Dermis microvascular lymphatic vessel endothelial cell (primary cell): Measurements from ENCODE around the gene BCKDHB. TPM values are rescaled to one million over a fixed set of nuclear protein-coding genes. Genes with fewer than 3 reads are reported as not detected.
"Not testable (repeated sequence)": the region's sequence is repeated elsewhere in the genome, so short reads cannot be mapped to it uniquely, and the experiment has no call there.

ENCODE experiments used
- DNase-seq, 2 donors: peaks; one replicate each; pipeline versions ENCODE4 v3.0.0 to v3.0.0-alpha.2; 2010; ENCODE audit warnings: low read depth in 2 of 2
- total RNA-seq: library from RNA; depleted of rRNA; stranded (reverse); fragments of >200 nt; gene quantifications from 2 replicates; pipeline ENCODE4 v1.2.1, GENCODE V29; 2014

The BCKDHB gene
- total RNA-seq, 1 donor from 2014 or later: 7.7 TPM

DNA sequence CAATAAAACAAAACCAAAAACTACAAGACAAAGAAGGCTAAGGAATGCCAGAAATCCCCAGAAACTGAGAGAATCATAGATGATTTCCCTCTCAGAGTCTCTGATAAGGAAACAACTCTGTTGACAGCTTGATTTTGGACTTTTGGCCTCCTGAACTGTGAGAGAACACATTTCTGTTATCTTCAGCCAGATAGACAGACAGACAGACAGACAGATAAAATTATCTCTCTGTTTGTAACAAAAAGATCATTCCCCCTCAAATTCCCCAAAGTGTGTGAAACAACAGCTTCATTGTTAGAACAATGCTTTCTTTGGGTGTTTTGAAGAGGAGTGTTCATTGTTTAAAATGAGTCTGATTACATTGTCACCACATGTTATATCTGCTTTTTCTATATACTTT, 148.2 kb downstream of the BCKDHB start:
- peak in 1 of 2 donors; percentile 31 for DNase-seq

DNA sequence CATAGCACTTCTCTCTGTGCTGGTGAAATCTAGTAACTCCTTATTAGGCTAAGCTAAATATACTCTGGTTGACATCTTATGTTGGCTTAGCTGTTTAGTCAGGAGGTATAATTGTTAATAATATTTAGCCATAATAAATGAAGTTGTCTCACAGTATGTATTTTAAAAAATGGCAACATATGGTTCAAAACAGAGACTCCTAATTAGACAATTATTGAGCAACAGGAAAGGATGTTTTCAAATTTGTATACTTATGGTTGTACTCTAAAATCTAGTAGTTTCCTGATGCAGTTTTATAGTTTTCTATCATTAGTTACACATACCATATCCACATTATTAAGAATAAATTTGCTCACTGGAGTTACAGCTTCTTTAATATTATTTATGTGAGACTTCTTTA, 150.2 kb downstream of the BCKDHB start:
- DNase-seq: no peak

DNA sequence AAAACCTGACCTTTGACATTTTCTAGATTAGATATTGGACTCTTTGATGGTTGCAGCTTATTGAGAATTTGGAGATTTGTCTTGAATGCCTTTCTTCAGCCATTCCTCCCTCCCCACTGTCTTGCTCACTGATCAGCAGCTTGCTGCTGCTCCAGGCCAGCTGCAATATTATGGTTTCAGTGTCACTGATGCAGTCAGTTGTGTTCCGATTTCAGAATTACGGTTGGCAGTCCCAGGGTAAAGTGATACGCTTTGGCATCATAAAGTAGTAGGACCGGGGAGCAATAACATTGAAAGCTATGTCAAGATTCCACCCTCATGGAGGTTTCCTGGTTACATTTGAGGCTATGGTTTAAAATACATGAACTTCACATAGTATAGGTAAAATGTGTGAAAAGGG, 152.6 kb downstream of the BCKDHB start:
- no peak for DNase-seq

DNA sequence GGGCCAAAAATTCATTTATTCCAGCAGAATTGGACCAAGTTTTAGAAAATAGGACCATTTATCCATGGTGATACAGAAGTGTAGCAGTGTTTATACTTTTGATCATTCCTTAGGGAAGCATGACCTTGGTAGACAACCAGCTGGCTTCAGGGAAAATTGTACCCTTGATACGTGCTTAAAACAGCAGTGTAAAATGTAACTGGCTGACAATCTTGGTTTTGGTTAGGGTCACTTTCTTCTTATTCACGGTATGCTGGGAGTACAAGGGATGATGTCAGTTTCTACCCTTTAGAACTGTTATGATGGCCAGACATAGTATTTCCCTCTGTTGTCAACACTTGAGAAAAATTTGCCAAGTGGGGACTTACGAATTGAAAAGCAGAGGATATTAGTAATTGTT, 157.1 kb downstream of the BCKDHB start:
- no peak for DNase-seq

DNA sequence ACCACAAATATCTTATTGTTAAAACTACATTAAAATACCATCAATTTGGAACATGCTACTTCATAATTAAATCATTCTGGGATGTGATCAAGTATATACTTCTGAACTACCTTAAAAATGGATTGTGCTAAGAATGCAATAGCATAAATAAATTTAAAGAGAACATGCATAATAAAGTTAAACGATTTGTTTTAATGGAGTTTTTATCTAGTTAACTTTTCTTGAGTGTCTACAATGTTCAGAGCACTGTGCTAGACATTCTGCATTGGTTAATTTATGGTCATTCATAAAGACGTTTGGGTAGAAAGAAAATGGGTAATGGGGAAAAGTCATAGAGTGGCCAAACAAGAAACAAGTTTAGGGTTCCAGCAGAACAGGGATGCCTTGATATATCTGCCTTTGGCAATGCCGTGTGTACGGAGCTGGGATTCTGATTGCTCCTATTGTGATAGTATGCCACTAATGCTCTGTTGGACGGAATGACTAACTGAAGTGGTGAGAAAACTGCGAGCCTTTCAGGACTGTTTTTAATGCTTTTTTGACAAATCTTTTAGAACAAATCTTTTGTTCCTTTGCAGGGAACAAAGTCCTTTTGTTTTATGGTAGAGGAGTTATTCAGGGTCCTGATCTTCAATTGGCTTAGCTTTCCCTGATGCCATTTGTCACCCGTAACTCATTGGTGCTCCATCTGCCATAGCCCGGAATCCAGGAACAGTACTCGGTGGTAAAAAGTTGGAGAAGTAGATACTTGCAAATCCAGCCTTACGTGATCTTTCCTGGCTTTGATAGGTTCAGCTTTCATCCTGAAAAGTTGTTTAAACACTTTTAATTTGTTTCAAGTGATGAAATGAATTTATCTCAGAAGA, 162.6 kb downstream of the BCKDHB start:
- DNase-seq: no peak

DNA sequence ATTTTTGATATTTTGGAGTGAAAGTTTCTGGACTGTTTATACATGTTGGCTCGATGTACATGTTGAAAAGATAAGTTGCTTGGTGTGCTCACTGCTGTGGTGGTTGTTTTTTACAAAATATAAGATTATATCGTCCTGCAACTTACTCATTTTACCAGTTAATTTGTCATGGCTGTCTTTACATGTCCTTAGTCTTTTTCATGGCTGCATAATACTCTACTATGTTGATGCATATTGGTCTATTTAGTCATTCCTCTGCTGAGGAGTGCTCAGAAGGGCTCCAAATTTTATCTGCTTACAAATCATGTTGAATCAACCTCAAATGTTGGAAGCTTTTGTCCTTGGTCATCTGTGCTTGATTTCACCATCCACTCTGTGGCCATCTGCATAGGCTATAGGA, 164.6 kb downstream of the BCKDHB start:
- DNase-seq: no peak

DNA sequence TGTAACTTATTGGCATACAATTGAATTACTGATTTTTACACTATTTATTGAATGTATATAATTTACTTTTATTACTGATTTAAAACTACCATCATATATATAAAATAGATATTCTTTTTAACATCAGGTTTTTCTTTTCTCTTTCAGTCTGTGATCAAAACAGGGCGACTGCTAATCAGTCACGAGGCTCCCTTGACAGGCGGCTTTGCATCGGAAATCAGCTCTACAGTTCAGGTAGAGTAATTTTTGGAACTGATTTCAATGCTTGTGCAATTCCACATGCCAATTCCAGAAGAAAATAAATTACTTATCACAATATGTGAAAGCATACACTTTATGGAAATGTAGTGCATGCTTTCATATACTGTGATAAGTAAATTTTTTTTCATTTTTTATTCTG, 166.5 kb downstream of the BCKDHB start:
- no peak for DNase-seq

DNA sequence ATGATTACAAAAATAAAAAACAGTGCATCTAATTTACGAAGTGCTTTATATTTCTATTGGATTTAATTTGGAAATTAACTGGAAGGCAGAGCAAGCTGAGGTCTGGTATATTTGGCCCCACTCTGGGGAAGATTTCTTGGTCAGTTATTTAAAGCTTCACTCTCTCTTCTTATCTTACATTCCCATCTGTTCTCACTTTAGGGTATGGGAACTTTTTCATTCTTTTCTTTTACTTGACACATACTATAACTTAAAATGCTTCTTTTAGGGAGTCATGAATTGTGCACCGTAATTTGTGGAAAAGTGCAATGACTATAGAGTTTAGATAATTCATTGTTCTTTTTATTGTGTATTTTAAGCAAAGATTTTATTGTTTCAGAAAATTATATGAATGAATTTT, 170.4 kb downstream of the BCKDHB start:
- DNase-seq: no peak

DNA sequence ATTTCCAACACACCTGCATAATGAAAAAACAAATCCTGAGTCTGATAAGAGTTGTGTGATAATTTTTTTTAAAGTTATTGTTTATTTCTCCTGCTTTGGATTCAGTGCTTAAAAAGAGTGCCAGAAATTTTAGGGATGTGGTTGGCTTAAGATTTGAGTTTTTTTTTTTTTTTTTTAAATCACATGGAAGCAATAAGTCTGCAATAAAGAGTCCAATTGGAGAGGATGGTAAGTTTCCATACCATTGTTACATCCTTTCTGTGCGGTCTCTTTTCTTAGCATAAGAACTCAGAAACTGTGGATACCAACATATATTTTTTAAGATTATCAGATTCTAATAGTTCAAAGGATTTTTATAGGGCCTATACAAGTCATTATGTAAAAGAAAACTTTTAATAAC, 171.0 kb downstream of the BCKDHB start:
- no peak for DNase-seq

DNA sequence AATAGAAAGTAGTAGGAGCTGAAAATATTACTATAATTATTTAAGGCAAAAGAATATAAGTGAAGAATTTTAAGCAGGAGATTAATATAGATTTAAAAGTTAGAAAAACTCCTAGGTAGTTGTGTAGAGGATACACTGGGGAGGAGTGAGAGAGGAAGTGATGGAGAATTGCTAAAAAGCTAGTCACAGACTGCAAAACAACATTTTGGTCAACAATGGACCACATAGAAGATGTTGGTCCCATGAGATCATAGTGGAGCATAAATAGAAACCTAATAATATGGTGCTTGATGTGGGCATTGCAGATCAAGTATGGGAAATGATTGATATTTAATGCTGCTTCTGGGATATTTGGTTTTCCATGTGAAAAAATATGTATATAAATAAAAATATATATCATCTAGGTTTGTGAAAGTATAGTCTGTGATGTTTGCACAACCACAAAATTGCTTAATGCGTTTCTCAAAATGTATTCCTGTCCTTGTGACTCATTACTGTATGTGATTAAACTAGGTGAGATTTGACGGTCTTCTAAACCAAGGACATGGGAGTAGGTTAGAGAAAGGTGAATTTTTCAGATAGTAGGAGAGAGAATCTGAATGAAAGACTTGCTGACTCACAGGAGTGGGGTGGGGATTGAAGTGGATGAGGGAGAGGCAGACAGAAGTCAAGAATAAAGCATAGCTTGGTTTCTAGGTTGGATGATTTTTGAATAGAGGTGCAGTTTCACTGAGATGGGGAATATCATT, 174.0 kb downstream of the BCKDHB start:
- DNase-seq: no peak

DNA sequence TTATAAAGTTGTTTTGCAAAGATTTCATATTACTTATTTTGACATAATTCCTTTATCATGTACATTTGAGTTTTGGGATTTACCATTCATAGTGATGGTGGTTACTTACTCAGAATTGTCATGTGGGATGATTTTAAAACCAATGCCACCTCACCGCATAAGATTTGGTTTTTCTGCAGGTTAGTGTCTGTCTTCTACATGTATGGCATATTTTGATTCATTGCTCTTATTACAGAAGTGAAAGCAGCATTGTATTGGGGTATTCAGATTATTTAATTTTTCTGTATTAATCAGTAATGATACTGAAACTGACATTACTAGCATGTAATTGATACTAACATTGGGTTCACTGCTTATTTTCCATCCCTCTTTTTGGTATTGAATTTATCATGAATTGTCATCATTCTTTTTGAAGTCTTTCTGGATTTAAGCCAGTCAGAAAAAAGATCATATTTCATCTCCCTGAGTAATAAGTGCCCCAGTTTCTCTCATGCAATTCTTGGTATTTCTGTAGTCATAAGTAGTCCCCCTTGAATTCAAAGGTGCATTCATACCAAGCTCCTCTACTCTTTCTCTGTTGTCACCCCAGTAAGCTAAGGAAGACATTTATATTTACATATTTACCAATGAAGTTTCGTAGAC, 176.6 kb downstream of the BCKDHB start:
- no peak for DNase-seq

DNA sequence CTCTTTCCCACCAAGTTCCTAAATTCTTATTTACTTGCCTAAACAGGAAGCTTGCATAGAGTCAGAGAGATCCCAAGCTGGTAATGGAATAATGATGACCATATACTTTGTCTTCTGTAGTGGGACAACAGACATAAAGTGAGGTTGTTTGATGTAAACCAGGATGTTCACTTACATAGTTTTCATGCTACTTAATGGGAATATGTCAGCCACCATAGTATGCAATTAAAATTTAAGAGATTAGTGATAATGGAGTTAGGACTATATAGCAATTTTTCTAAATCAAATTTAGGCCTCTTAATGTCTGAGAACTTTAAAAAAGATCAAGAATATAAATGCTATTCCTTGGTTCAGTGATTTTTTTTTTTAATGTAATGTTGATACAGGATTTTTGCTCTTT, 180.6 kb downstream of the BCKDHB start:
- DNase-seq: no peak

DNA sequence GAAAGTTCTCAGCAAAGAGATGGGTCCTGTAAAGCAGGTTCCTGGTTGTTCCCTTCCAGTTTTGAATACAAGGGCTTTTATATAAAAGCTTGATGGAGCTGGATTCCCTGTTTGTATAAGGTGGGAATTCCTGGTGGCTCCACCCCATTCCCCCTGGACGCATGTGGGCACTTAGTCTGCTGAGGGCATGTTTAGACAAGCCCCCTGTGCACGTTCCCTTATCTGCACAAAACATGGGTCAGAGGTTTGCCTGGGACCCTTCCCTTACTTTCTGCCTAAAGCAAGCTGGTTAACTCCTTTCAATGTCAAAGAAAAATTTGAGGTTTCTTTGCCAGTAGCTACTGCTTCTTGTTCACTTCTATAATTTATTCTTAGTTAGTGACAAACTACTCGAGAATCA, 181.1 kb downstream of the BCKDHB start:
- no peak for DNase-seq

DNA sequence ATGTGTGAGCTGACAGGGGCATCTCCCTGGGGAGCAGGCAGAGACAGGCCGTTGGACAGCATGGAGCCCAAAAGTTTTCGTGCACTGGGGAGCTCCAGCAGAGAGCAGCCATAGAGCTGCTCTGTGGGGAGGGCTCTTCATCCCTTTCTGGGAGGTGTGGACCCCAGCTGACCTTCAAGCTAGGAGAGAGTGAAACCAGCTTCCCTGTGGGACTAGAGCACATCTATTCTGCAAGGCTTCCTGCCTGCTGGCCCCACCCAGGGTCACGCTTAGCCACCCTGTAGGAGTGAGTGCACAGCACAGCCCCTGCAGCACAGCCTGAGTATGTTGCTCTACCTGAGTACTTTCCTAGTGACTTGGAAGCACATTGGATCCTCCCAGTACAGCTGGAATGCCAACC, 183.3 kb downstream of the BCKDHB start:
- no peak for DNase-seq

DNA sequence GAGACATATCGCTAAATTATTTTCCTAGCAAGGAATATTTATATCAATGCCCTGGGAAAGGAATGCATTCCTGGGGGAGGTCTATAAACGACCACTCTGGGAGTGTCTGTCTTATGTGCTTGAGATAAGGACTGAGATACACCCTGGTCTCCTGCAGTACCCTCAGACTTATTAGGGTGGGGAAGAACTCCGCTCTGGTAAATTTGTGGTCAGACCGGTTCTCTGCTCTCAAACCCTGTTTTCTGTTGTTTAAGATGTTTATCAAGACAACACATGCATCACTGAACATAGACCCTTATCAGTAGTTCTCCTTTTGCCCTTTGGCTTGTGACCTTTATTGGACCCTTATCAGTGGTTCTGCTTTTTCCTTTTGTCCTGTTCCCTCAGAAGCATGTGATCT, 188.1 kb downstream of the BCKDHB start:
- DNase-seq: not testable (repeated sequence)

DNA sequence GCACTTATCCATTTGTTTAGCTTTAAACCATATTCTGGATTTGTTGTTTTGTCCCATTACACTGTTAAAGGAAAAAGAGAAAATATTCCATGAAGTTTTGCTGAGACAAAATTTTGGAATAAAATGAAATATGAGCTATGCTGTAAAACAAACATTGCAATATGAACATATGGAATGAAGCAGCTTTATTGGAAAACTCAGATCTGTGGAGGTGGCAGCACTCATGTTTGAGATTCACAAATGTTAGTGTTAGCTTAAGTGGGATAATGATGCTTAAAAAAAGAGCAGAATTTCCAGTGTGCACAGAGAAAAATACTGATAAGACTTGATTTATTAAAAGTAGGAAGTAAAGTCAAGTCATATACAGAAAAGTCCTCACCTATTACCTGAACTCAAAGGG, 196.2 kb downstream of the BCKDHB start:
- DNase-seq: no peak

DNA sequence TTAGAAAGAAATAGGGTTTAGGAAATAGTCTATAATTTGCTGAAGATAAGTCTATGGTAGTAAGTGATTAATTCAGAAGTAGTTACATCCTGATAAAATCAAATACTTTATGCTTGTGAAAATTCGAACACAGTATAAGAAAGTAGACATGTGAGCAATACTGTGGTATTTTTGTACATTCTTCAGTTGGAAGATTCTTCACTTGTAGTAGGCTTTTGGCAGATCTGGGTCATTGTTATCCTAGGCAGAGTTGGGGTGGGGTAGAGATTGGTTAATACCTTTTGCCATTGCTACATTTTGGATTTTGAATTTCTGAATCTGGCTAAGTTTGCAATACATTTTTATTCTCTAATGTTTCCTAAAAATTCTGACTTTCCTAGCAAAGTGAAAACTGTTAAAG, 197.5 kb downstream of the BCKDHB start:
- no peak for DNase-seq

DNA sequence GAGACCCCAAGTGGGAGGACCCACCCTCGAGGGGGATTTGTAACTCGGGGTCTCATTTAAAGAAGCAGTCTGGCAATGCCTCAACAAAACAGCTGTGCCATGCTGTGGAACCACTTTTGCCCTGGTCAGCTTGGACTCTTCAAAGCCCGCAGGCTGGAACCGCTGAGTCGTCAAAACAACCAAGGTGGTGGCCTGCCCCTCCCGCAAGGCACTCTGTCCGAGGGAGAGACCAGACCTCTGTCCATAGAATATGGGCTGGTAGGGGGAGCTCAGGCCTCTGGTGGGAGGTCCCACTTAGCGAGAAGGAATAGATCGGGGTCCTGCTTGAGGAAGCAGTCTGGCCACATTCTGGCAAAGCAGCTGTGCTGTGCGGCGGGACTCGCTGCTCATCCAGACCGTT, 208.1 kb downstream of the BCKDHB start:
- DNase-seq: no peak

DNA sequence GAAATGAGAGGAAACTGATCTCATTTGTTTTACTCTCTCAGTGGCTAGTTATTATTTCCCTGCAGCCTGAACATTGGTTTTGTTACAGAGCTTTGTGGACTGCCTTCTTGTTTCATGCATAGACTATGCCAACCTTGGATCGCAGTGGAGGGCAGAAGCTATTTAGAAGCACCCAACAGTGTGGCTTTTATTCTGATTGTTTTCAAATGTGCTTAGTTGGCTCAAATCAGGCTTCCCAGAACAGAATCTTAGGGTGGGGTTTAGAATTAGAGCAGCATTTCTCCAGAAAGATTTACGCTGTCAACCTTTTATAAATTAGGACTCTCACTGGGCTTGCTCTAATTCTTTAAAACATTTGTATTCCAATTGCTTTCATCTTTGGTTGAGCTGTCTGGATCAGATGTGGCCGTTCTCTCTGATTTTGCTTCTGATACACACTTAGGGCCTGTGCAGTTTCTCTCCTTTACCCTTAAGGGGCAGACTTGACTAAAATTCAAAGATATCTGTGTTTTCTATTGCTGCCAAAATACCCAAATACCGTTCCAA, 210.3 kb downstream of the BCKDHB start:
- DNase-seq: peak in 1 of 2 donors; percentile 16

DNA sequence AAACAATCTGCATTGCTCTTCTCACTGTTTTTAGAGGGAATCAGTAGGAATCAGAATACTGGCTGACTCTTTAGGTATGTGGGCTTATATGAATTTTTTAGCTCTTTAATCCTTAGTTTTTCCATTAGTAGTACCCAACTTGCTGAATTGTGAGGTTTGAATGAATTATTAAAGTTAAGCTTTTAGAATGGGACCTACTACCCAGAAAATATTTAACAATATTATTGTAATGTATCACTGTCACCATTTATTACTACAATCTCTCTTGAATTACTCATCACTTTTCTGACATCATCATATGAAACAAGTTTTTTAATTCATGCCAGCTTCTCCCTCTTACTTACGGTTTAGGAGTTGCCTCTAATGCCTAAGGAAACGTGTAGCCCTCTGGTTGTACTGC, 212.7 kb downstream of the BCKDHB start:
- no peak for DNase-seq

DNA sequence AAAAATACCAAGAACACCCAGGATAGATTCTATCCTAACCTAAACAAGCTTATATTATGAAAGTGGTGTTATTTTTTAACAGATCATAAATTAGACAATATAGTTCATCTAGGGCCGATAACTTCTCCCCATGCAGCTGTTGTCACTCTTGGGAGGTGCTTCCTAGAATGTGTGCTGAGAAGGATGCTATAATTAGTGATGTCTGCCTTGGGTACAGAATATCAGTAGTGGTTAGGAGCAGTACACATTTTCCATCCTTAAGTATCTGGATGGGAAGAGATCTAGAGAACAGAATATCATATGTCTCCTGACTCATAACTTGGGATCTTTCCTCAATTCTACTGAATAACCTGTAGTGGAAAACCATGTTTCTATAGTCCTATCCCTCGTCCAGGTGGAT, 214.5 kb downstream of the BCKDHB start:
- DNase-seq: no peak

DNA sequence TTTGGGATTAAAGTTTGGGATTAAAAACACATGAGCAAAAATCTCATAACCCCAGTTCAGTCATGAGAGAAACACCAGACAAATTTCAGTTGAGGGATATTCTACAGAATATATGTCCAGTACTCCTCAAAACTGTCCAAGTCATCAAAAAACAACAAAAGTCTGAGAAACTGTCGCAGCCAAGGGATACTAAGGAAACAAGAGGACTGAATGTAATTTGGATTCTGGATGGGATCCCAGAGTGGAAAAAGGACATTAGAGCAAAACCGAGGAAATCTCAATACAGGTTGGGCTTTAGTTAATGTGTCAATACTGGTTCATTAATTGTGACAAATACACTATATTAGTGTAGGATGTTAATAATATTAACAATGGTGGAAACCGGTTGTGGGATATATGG, 219.3 kb downstream of the BCKDHB start:
- DNase-seq: peak in 1 of 2 donors; percentile 4
